AG09309 (cell line): ENCODE results near the gene ZBTB16.

Experiments
- DNase-seq: peaks from one replicate; pipeline ENCODE4 v3.0.0-alpha.2; 2010; ENCODE audit warnings: low read depth
- H3K4me3 ChIP-seq: 2 replicates; pipeline ENCODE4 v1.5.1; 2011; ENCODE audit warnings: mild to moderate bottlenecking, low read depth, low read length, moderate library complexity; ENCODE audit not compliant: control insufficient read depth
- TF ChIP-seq, protein P1 (sequence below): IDR thresholded peaks from 2 replicates; pipeline ENCODE4 v1.5.1; 2011; ENCODE audit warnings: mild to moderate bottlenecking, low read depth, low read length, inconsistent platforms; ENCODE audit not compliant: insufficient read depth, control insufficient read depth; ENCODE audit errors: missing control alignments

Gene ZBTB16

GRCh38 chr11:114260077-114260476 is 200.6 kb downstream of the ZBTB16 start:
- no peak for DNase-seq
- no peak overlapping the region for H3K4me3 ChIP-seq
- TF ChIP-seq, protein P1, sequence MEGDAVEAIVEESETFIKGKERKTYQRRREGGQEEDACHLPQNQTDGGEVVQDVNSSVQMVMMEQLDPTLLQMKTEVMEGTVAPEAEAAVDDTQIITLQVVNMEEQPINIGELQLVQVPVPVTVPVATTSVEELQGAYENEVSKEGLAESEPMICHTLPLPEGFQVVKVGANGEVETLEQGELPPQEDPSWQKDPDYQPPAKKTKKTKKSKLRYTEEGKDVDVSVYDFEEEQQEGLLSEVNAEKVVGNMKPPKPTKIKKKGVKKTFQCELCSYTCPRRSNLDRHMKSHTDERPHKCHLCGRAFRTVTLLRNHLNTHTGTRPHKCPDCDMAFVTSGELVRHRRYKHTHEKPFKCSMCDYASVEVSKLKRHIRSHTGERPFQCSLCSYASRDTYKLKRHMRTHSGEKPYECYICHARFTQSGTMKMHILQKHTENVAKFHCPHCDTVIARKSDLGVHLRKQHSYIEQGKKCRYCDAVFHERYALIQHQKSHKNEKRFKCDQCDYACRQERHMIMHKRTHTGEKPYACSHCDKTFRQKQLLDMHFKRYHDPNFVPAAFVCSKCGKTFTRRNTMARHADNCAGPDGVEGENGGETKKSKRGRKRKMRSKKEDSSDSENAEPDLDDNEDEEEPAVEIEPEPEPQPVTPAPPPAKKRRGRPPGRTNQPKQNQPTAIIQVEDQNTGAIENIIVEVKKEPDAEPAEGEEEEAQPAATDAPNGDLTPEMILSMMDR: no peak

DNA sequence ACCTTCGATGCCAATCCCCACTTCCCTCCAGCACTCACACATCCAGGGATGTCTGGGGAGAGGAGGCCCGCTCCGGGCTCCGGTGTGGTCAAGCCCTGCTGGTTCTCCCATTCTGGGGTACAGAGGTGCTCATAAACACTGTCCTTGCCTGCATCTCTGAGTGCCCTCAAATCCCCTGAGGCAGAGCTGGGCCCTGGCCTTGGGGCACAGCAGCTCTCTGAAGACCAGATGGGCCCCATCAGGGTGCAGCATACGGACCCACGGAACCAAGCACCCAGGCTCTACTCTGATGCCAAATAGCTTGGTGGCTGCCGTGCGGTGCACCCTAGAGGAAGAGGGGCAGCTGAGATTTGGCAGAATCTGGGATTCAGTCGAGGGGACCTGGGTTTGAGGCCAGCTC is 201.0 kb downstream of the ZBTB16 start:
- H3K4me3 ChIP-seq: no peak overlapping the region
- TF ChIP-seq, protein P1: no peak
- DNase-seq: no peak

DNA sequence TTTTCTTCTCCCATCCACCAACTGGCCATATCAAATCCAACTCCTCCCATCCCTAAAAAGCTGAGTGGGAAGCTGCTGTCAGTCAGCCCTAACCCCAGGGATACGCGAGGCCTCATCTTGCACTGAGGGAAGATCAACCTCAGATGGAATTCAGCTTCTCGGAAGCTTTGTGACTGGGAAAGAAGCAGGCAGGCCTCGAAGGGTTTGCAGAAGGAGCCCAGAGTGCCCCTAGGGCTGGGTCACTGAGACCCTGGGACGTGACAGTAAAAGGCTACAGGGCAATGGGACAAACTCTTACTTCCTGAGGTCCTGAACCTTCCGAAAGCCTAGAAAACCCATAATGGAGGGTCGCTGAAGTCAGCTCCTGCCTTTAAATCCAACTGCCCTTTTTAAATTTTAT is 202.3 kb downstream of the ZBTB16 start:
- TF ChIP-seq, protein P1: no peak
- no peak for DNase-seq
- no peak overlapping the region for H3K4me3 ChIP-seq

GRCh38 chr11:114262681-114263512 is 203.4 kb downstream of the ZBTB16 start:
- no peak overlapping the region for H3K4me3 ChIP-seq
- no peak for DNase-seq
- TF ChIP-seq, protein P1: peak; percentile 84

- TF ChIP-seq, protein P1: no peak
- H3K4me3 ChIP-seq: no peak overlapping the region
- DNase-seq: no peak
Observed at GRCh38 chr11:114263513-114264170, 204.1 kb downstream of the ZBTB16 start.

DNA sequence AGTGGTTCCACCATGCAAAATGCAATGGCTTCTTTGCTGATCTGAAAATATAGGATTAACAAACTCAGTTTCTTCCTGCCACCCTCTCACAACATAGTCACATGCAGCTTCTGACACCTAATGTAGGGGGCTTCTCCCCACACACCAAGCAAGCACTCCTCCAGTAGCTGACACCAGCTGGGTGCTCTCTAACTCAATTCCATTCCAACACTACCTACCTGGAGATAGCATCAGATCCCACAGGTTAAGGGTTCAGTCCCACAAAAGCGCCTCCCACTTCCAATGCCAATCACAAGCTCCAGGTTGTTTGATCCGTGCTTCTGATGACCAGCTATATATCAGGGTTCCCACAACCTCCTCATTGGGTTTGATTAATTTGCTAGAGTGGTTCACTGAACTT is 204.9 kb downstream of the ZBTB16 start:
- no peak for DNase-seq
- H3K4me3 ChIP-seq: no peak overlapping the region
- TF ChIP-seq, protein P1: no peak
